ENCODE data around the gene PPM1E.

GRCh38 chr17:58995247-58995940 is 239.7 kb downstream of the PPM1E start:
- TF ChIP-seq CTCF (IDR thresholded peaks at IDR 0.05; ENCODE audit: poor library complexity) (no peak), EZH2phosphoT487 (IDR thresholded peaks at IDR 0.05; ENCODE audit: low read depth, severe bottlenecking, unreplicated experiment) (no peak), EZH2 (IDR thresholded peaks at IDR 0.05; ENCODE audit: borderline replicate concordance) (no peak)
